Left ventricle myocardium inferior (tissue), 1 donor: ENCODE data around the gene RIPPLY3. TPM values are rescaled to one million over a fixed set of nuclear protein-coding genes. Genes with fewer than 3 reads are reported as not detected.
"Not testable (repeated sequence)": the region's sequence is repeated elsewhere in the genome, so short reads cannot be mapped to it uniquely, and the experiment has no call there.

Experiments used
- DNase-seq: peaks from one replicate; pipeline ENCODE4 v3.0.0-alpha.2; 2020
- H3K27ac ChIP-seq: fragments of 200-600 bp; replicated peaks from 2 replicates; pipeline ENCODE4 v1.8.0; 2021
- H3K27me3 ChIP-seq: fragments of 200-600 bp; 2 replicates; pipeline ENCODE4 v1.8.0; 2021; ENCODE audit warnings: low read depth
- H3K36me3 ChIP-seq: fragments of 200-600 bp; 2 replicates; pipeline ENCODE4 v1.8.0; 2021
- H3K4me1 ChIP-seq: fragments of 200-600 bp; 2 replicates; pipeline ENCODE4 v1.8.0; 2021
- H3K4me3 ChIP-seq: fragments of 200-600 bp; 2 replicates; pipeline ENCODE4 v1.8.0; 2021; ENCODE audit warnings: mild to moderate bottlenecking, moderate library complexity
- H3K9me3 ChIP-seq: fragments of 200-600 bp; replicated peaks from 2 replicates; pipeline ENCODE4 v1.8.0; 2021
- CTCF ChIP-seq: fragments of 200-600 bp; IDR thresholded peaks from 2 replicates; pipeline ENCODE4 v1.8.0; 2021; ENCODE audit warnings: antibody characterized with exemption, mild to moderate bottlenecking, borderline replicate concordance
- intact Hi-C: fragments of 100-400 bp; cut with micrococcal nuclease; formaldehyde crosslinking; loops from one replicate; pipeline ENCODE4 v1.11.0; 2022
- total RNA-seq: library from RNA; stranded (reverse); fragmentation: NEBNext Ultra II Directional; extraction: Animal tissue kit (Norgen Biotek cat#: 25700); gene quantifications from one replicate; pipeline ENCODE4 v1.2.1, GENCODE V29; 2021
- donor health status: DM: no; HTN: yes; CAD: no; lungs with severe emphysema.

Gene RIPPLY3
- total RNA-seq, 1 donor from 2014 or later = not detected

- H3K4me1 ChIP-seq = peaks cover 10% of the 10 kb centered on the region
- no peak overlapping the region for H3K4me3 ChIP-seq
- peaks cover 50% of the 10 kb centered on the region for H3K27me3 ChIP-seq
- no peak for TF ChIP-seq CTCF
- H3K36me3 ChIP-seq = no peaks in the 10 kb centered on the region
- intact Hi-C loops = no loop called here
- peaks cover 4% of the 10 kb centered on the region for H3K9me3 ChIP-seq
- H3K27ac ChIP-seq = no peak overlapping the region
- no peak for DNase-seq
These were observed 13.8 kb upstream of the RIPPLY3 start for GRCh38 chr21:36992671-36993070.

GRCh38 chr21:36994501-36995158, 11.9 kb upstream of the RIPPLY3 start:
- DNase-seq = no peak
- intact Hi-C loops = no loop called here
- H3K4me1 ChIP-seq = peaks cover 8% of the 10 kb centered on the region
- no peak for TF ChIP-seq CTCF
- peaks cover 51% of the 10 kb centered on the region for H3K27me3 ChIP-seq
- peak overlapping the region; percentile 22 for H3K4me3 ChIP-seq
- H3K9me3 ChIP-seq = peaks cover 4% of the 10 kb centered on the region
- no peak overlapping the region for H3K27ac ChIP-seq
- H3K36me3 ChIP-seq = no peaks in the 10 kb centered on the region

GRCh38 chr21:36995285-36995684, 11.2 kb upstream of the RIPPLY3 start:
- H3K27ac ChIP-seq, H3K4me3 ChIP-seq, intact Hi-C loops: not testable (repeated sequence)

GRCh38 chr21:36999131-36999898, 7.2 kb upstream of the RIPPLY3 start:
- no peak for TF ChIP-seq CTCF
- peaks cover 2% of the 10 kb centered on the region for H3K9me3 ChIP-seq
- H3K36me3 ChIP-seq = no peaks in the 10 kb centered on the region
- H3K4me3 ChIP-seq = no peak overlapping the region
- DNase-seq = no peak
- H3K27ac ChIP-seq = no peak overlapping the region
- H3K27me3 ChIP-seq = peaks cover 27% of the 10 kb centered on the region
- intact Hi-C loops = no loop called here
- no peaks in the 10 kb centered on the region for H3K4me1 ChIP-seq

More at GRCh38 chr21:36995285-36995684, 11.2 kb upstream of the RIPPLY3 start:
- DNase-seq, H3K36me3 ChIP-seq, H3K9me3 ChIP-seq, H3K4me1 ChIP-seq: not testable (repeated sequence)
- peaks cover 51% of the 10 kb centered on the region for H3K27me3 ChIP-seq

- Histone ChIP-seq H3K27me3 (peaks cover 26% of the 10 kb centered on the region), H3K4me1 (no peaks in the 10 kb centered on the region), H3K4me3 (no peak overlapping the region), H3K36me3 (no peaks in the 10 kb centered on the region), H3K9me3 (no peaks in the 10 kb centered on the region), H3K27ac (no peak overlapping the region)
- TF ChIP-seq CTCF = no peak
- intact Hi-C loops = no loop called here
- no peak for DNase-seq
These were observed 6.1 kb upstream of the RIPPLY3 start for GRCh38 chr21:37000381-37000780.

GRCh38 chr21:37001441-37001840, 5.1 kb upstream of the RIPPLY3 start:
- no peaks in the 10 kb centered on the region for H3K36me3 ChIP-seq
- no peak overlapping the region for H3K27ac ChIP-seq
- intact Hi-C loops = no loop called here
- DNase-seq = no peak
- H3K4me3 ChIP-seq = no peak overlapping the region
- H3K27me3 ChIP-seq = peaks cover 31% of the 10 kb centered on the region
- peaks cover 7% of the 10 kb centered on the region for H3K4me1 ChIP-seq
- no peak for TF ChIP-seq CTCF
- H3K9me3 ChIP-seq = no peaks in the 10 kb centered on the region

- H3K9me3 ChIP-seq, H3K4me3 ChIP-seq, H3K27ac ChIP-seq, H3K36me3 ChIP-seq, intact Hi-C loops, DNase-seq: not testable (repeated sequence)
- Histone ChIP-seq H3K4me1 (peaks cover 17% of the 10 kb centered on the region), H3K27me3 (peaks cover 32% of the 10 kb centered on the region)
These were observed 3.7 kb upstream of the RIPPLY3 start for GRCh38 chr21:37002851-37003250.

GRCh38 chr21:37003917-37004316, 2.6 kb upstream of the RIPPLY3 start:
- H3K27ac ChIP-seq, H3K36me3 ChIP-seq, H3K4me3 ChIP-seq, DNase-seq, intact Hi-C loops, H3K9me3 ChIP-seq: not testable (repeated sequence)
- peaks cover 42% of the 10 kb centered on the region for H3K27me3 ChIP-seq
- H3K4me1 ChIP-seq = peaks cover 17% of the 10 kb centered on the region
